A549 (cell line): ENCODE measurements around the gene BRAT1.
A peak's percentile ranks its signal among the peaks of the same experiment; 100 is the strongest.

Experiments used
- CTCF ChIP-seq: fragments of >200 bp; sonication (Bioruptor Twin); formaldehyde crosslinking; IDR thresholded peaks from 3 replicates; pipeline ENCODE4 v1.5.1; 2016
- EP300 ChIP-seq, 2 experiments: fragments of >200 bp; sonication (Bioruptor Twin); formaldehyde crosslinking; IDR thresholded peaks; 2 replicates in 1 of 2; 3 replicates in 1 of 2; pipeline ENCODE4 v1.6.1; 2016 to 2017
- HES2 ChIP-seq: fragments of >200 bp; sonication (Bioruptor Twin); formaldehyde crosslinking; IDR thresholded peaks from 2 replicates; pipeline ENCODE4 v1.6.1; 2016
- JUN ChIP-seq, 2 experiments: fragments of >200 bp; sonication (Bioruptor Twin); formaldehyde crosslinking; IDR thresholded peaks; 2 replicates in 1 of 2; 3 replicates in 1 of 2; pipeline ENCODE4 v1.6.1; 2016 to 2017
- MAZ ChIP-seq: fragments of 150-350 bp; IDR thresholded peaks from 2 replicates; pipeline ENCODE4 v1.6.1; 2014; ENCODE audit warnings: antibody characterized with exemption, low read depth, low read length, borderline replicate concordance
- MYC ChIP-seq: IDR thresholded peaks from 2 replicates; pipeline ENCODE4 v1.6.1; 2012; ENCODE audit warnings: mild to moderate bottlenecking, inconsistent platforms, low read length, improper control_type of control experiment, borderline replicate concordance
- POLR2A ChIP-seq: IDR thresholded peaks from 2 replicates; pipeline ENCODE4 v1.6.1; 2012; ENCODE audit warnings: mild to moderate bottlenecking, low read length
- RAD21 ChIP-seq, 2 experiments: fragments of >200 bp in 1 of 2; sonication (Bioruptor Twin) in 1 of 2; formaldehyde crosslinking in 1 of 2; IDR thresholded peaks in 1 of 2; conservative IDR thresholded peaks in 1 of 2; 2 replicates in 1 of 2; 3 replicates in 1 of 2; pipeline ENCODE4 v1.6.1; 2012 to 2018; ENCODE audit warnings: inconsistent platforms in 1 of 2
- RARB ChIP-seq: fragments of 250-450 bp; sonication (Bioruptor Pico); IDR thresholded peaks from 2 replicates; pipeline ENCODE4 v1.8.0; 2021; ENCODE audit warnings: mild to moderate bottlenecking, moderate library complexity
- REST ChIP-seq: fragments of 200-600 bp; sonication (generic); IDR thresholded peaks from 2 replicates; pipeline ENCODE4 v1.6.1; 2016; ENCODE audit warnings: antibody characterized with exemption, mild to moderate bottlenecking, moderate library complexity
- SREBF2 ChIP-seq: fragments of 450-650 bp; IDR thresholded peaks from 2 replicates; pipeline ENCODE4 v1.6.1; 2014; ENCODE audit warnings: mild to moderate bottlenecking, moderate library complexity
- USF2 ChIP-seq: fragments of 450-650 bp; IDR thresholded peaks from 2 replicates; pipeline ENCODE4 v1.6.1; 2014; ENCODE audit warnings: antibody characterized with exemption
- ZFP36 ChIP-seq: fragments of 450-650 bp; IDR thresholded peaks from 2 replicates; pipeline ENCODE4 v1.6.1; 2014; ENCODE audit warnings: borderline replicate concordance; ENCODE audit not compliant: partially characterized antibody

- no peak for TF ChIP-seq MAZ
- TF ChIP-seq RARB (CRISPR knock-in tag) = no peak
- TF ChIP-seq USF2 = no peak
- no peak for TF ChIP-seq CTCF
- no peak for TF ChIP-seq SREBF2
- TF ChIP-seq MYC = no peak
- peak in 1 of 2 experiments; percentile 59; a peak in 2 of 5 replicates for TF ChIP-seq JUN (IDR thresholded peaks at IDR 0.05)
- TF ChIP-seq HES2 = no peak
- no peak for TF ChIP-seq REST
- peak; percentile 25; the same call in 1 of the 2 replicates for TF ChIP-seq POLR2A
- TF ChIP-seq RAD21 (conservative IDR thresholded peaks at IDR 0.05 in 1 of 2, IDR thresholded peaks at IDR 0.05 in 1 of 2) = peak in 1 of 2 experiments; percentile 13; a peak in 1 of 5 replicates
- TF ChIP-seq EP300 (IDR thresholded peaks at IDR 0.05) = no peak
- TF ChIP-seq ZFP36 = no peak
These were observed 3.4 kb upstream of the BRAT1 start, which contains the start of gene IQCE for GRCh38 chr7:2558629-2559282.
